Heart left ventricle (tissue), 13 donors: ENCODE results near the gene TRIM77.
"Not testable (repeated sequence)": the region's sequence is repeated elsewhere in the genome, so short reads cannot be mapped to it uniquely, and the experiment has no call there.

Experiments
- POLR2A ChIP-seq, 2 donors: fragments of 450-650 bp; IDR thresholded peaks; one replicate each; pipeline ENCODE4 v1.6.1; 2017; ENCODE audit warnings: antibody characterized with exemption in 2 of 2, mild to moderate bottlenecking in 2 of 2, moderate library complexity in 2 of 2
- TF ChIP-seq, protein P1 (sequence below), 12 donors: fragments of 200-600 bp; sonication (generic) in 4 of 12; IDR thresholded peaks; one replicate each; pipeline versions ENCODE4 v1.5.0 to v1.8.0; 2018 to 2022; ENCODE audit warnings: antibody characterized with exemption in 12 of 12, mild to moderate bottlenecking in 5 of 12
- donor health status: ischemic (EF 13 %, LVEDD 7.1; RV severe dilation, severe dysfunction).
- donor health status: DM: no; HTN: yes; CAD: no.
- donor health status: DM: no; HTN: no; CAD: no.
- donor health status: ischemic (EF 25% LVEDD 6.9; RV normal size, moderate dysfunction).
- donor health status: ischemic (EF 25% LVEDD 5.7; RV mildly dilated, moderate dysfunction).
- donor health status: ischemic (EF 35%, LVEDD 5.7; RV mildly dilated, moderate dysfunction).
- donor health status: nonischemic (EF 11% LVEDD 7.7; RV severe dilation, severe dysfunction).
- donor health status: DM: yes; HTN: yes; CAD: no.
- donor health status: PGD.
- donor health status: ischemic (EF 29% LVEDD 5.4; RV normal size, mild dysfunction).
- donor health status: nonischemic (EF 23%, LVEDD 6.1; RV moderate dilation, normal function).

DNA sequence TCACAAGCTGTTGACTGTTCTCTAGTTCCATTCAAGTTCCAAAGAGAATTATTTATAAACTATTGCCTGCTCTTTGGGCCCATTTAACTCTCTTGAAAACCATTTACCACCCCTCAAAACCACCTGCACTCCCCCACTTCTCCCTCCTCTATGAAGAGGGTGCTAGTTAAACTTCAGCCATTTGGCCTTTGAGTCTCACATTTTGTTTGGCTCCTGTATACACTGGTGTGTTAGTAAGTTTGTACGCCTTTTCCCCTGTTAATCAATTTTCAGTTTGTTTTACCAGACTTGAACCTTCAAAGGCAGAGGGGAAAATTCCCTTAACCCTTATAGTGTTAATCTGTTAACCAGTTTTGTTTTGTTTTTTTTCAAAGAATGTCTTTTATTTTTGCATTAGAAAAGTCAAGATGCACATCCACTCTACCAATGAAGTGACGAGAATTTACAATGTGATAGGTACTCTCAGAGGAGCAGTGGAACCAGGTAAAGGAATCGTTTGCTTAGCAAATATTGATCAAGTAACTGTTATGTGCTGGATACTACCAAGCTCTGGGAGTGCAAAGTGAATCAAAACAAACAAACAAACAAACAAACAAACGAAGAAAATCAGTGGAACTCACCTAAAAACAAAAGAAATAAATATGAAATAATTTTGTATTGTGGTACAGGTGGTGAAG is 40.0 kb upstream of the TRIM77 start:
- TF ChIP-seq POLR2A (IDR thresholded peaks at IDR 0.05) = not testable (repeated sequence)
- TF ChIP-seq, protein P1, sequence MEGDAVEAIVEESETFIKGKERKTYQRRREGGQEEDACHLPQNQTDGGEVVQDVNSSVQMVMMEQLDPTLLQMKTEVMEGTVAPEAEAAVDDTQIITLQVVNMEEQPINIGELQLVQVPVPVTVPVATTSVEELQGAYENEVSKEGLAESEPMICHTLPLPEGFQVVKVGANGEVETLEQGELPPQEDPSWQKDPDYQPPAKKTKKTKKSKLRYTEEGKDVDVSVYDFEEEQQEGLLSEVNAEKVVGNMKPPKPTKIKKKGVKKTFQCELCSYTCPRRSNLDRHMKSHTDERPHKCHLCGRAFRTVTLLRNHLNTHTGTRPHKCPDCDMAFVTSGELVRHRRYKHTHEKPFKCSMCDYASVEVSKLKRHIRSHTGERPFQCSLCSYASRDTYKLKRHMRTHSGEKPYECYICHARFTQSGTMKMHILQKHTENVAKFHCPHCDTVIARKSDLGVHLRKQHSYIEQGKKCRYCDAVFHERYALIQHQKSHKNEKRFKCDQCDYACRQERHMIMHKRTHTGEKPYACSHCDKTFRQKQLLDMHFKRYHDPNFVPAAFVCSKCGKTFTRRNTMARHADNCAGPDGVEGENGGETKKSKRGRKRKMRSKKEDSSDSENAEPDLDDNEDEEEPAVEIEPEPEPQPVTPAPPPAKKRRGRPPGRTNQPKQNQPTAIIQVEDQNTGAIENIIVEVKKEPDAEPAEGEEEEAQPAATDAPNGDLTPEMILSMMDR (IDR thresholded peaks at IDR 0.05) = not testable (repeated sequence)
